HEK293 (cell line): ENCODE data around the gene HEPACAM.

Source experiments
- CTCF ChIA-PET: fragments of 350-600 bp; formaldehyde crosslinking; extraction: SDS; loops from one replicate; lab custom pipeline; 2021; ENCODE audit warnings: antibody characterized with exemption; lab: Yijun Ruan, JAX
- POLR2A ChIA-PET: fragments of 300-600 bp; formaldehyde crosslinking; extraction: SDS; loops from one replicate; lab custom pipeline; 2020; ENCODE audit warnings: antibody characterized with exemption, inconsistent platforms; lab: Yijun Ruan, JAX
- H3K27ac ChIP-seq: fragments of 200-500 bp; sonication (Bioruptor generic); 2 replicates; pipeline ENCODE4 v1.5.1; 2014; ENCODE audit warnings: low read depth, low read length, control low read depth, inconsistent platforms; ENCODE audit errors: extremely low read depth
- H3K36me3 ChIP-seq, 2 experiments: fragments of 200-500 bp in 1 of 2; sonication (Bioruptor generic) in 1 of 2; 1 replicate in 1 of 2; 2 replicates in 1 of 2; pipeline ENCODE4 v1.5.1; 2014 to 2017; ENCODE audit warnings: inconsistent platforms in 2 of 2, low read length in 2 of 2; ENCODE audit not compliant: control insufficient read depth in 2 of 2, insufficient read depth in 1 of 2
- H3K4me1 ChIP-seq: fragments of 200-500 bp; sonication (Bioruptor generic); 2 replicates; pipeline ENCODE4 v1.5.1; 2014; ENCODE audit warnings: mild to moderate bottlenecking, low read length, inconsistent platforms; ENCODE audit not compliant: control insufficient read depth, insufficient read depth
- H3K4me3 ChIP-seq: 2 replicates; pipeline ENCODE4 v1.5.1; 2011; ENCODE audit warnings: low read depth, mild to moderate bottlenecking, control low read depth, low read length, moderate library complexity
- H3K9me3 ChIP-seq: fragments of 200-500 bp; sonication (Bioruptor generic); 2 replicates; pipeline ENCODE4 v1.5.1; 2014; ENCODE audit warnings: low read depth, low read length, inconsistent platforms; ENCODE audit not compliant: control insufficient read depth, insufficient read depth
- ELK4 ChIP-seq: IDR thresholded peaks from 2 replicates; pipeline ENCODE4 v1.6.1; 2011; ENCODE audit warnings: mild to moderate bottlenecking, low read depth, low read length, borderline replicate concordance
- GLIS1 ChIP-seq: fragments of 450-650 bp; formaldehyde crosslinking; IDR thresholded peaks from 2 replicates; pipeline ENCODE4 v1.5.1; 2016; ENCODE audit warnings: missing biosample characterization, missing genetic modification characterization
- HOXD13 ChIP-seq: sonication (generic); formaldehyde crosslinking; IDR thresholded peaks from 2 replicates; pipeline ENCODE4 v1.8.0; 2022; ENCODE audit warnings: missing genetic modification reagents, borderline replicate concordance
- IKZF3 ChIP-seq: fragments of 450-650 bp; IDR thresholded peaks from 2 replicates; pipeline ENCODE4 v1.5.0; 2018; ENCODE audit warnings: missing biosample characterization, mild to moderate bottlenecking, missing genetic modification characterization, moderate library complexity
- KLF10 ChIP-seq: fragments of 450-650 bp; IDR thresholded peaks from 2 replicates; pipeline ENCODE4 v1.5.1; 2018; ENCODE audit warnings: missing biosample characterization, mild to moderate bottlenecking, missing genetic modification characterization
- PRDM10 ChIP-seq: fragments of 450-650 bp; formaldehyde crosslinking; IDR thresholded peaks from 2 replicates; pipeline ENCODE4 v1.5.1; 2016; ENCODE audit warnings: missing biosample characterization, missing genetic modification characterization
- RBAK ChIP-seq: fragments of 450-650 bp; formaldehyde crosslinking; IDR thresholded peaks from 2 replicates; pipeline ENCODE4 v1.5.1; 2016; ENCODE audit warnings: missing biosample characterization, missing genetic modification characterization
- SALL2 ChIP-seq: fragments of 450-650 bp; formaldehyde crosslinking; IDR thresholded peaks from 2 replicates; pipeline ENCODE4 v1.5.0; 2017; ENCODE audit warnings: missing biosample characterization, mild to moderate bottlenecking, missing genetic modification characterization, borderline replicate concordance
- ZFP41 ChIP-seq: fragments of 450-650 bp; formaldehyde crosslinking; IDR thresholded peaks from 2 replicates; pipeline ENCODE4 v1.5.1; 2016; ENCODE audit warnings: missing biosample characterization, missing genetic modification characterization, borderline replicate concordance
- ZNF10 ChIP-seq: fragments of 450-650 bp; formaldehyde crosslinking; IDR thresholded peaks from 2 replicates; pipeline ENCODE4 v1.5.1; 2017; ENCODE audit warnings: missing biosample characterization, missing genetic modification characterization
- ZNF140 ChIP-seq: fragments of 450-650 bp; formaldehyde crosslinking; IDR thresholded peaks from 2 replicates; pipeline ENCODE4 v1.5.1; 2016; ENCODE audit warnings: missing biosample characterization, missing genetic modification characterization
- ZNF146 ChIP-seq: fragments of 450-650 bp; formaldehyde crosslinking; IDR thresholded peaks from 2 replicates; pipeline ENCODE4 v1.5.1; 2016; ENCODE audit warnings: missing biosample characterization, missing genetic modification characterization
- ZNF148 ChIP-seq: fragments of 450-650 bp; formaldehyde crosslinking; IDR thresholded peaks from 2 replicates; pipeline ENCODE4 v1.5.0; 2017; ENCODE audit warnings: missing biosample characterization, missing genetic modification characterization, borderline replicate concordance
- ZNF174 ChIP-seq: fragments of 450-650 bp; formaldehyde crosslinking; IDR thresholded peaks from 2 replicates; pipeline ENCODE4 v1.5.0; 2017; ENCODE audit warnings: missing biosample characterization, mild to moderate bottlenecking, missing genetic modification characterization
- ZNF24 ChIP-seq: fragments of 450-650 bp; formaldehyde crosslinking; IDR thresholded peaks from 2 replicates; pipeline ENCODE4 v1.5.1; 2016; ENCODE audit warnings: missing biosample characterization, missing genetic modification characterization
- ZNF416 ChIP-seq: fragments of 450-650 bp; formaldehyde crosslinking; IDR thresholded peaks from 2 replicates; pipeline ENCODE4 v1.5.1; 2016; ENCODE audit warnings: missing biosample characterization, missing genetic modification characterization
- ZNF473 ChIP-seq: fragments of 450-650 bp; formaldehyde crosslinking; IDR thresholded peaks from 2 replicates; pipeline ENCODE4 v1.5.1; 2017; ENCODE audit warnings: missing biosample characterization, missing genetic modification characterization
- ZNF510 ChIP-seq: fragments of 450-650 bp; formaldehyde crosslinking; IDR thresholded peaks from 2 replicates; pipeline ENCODE4 v1.5.1; 2018; ENCODE audit warnings: mild to moderate bottlenecking, missing genetic modification characterization, missing biosample characterization; ENCODE audit not compliant: insufficient replicate concordance
- ZNF529 ChIP-seq: fragments of 450-650 bp; formaldehyde crosslinking; IDR thresholded peaks from 2 replicates; pipeline ENCODE4 v1.5.1; 2017; ENCODE audit warnings: missing genetic modification characterization, missing biosample characterization; ENCODE audit not compliant: insufficient replicate concordance
- ZNF548 ChIP-seq: fragments of 450-650 bp; formaldehyde crosslinking; IDR thresholded peaks from 2 replicates; pipeline ENCODE4 v1.5.1; 2016; ENCODE audit warnings: missing biosample characterization, missing genetic modification characterization
- ZNF549 ChIP-seq: fragments of 450-650 bp; IDR thresholded peaks from 2 replicates; pipeline ENCODE4 v1.5.1; 2018; ENCODE audit warnings: missing biosample characterization, missing genetic modification characterization, mild to moderate bottlenecking, inconsistent platforms, moderate library complexity
- ZNF791 ChIP-seq: fragments of 450-650 bp; formaldehyde crosslinking; IDR thresholded peaks from 2 replicates; pipeline ENCODE4 v1.5.1; 2016; ENCODE audit warnings: missing biosample characterization, missing genetic modification characterization
- ZXDB ChIP-seq: fragments of 450-650 bp; formaldehyde crosslinking; IDR thresholded peaks from 2 replicates; pipeline ENCODE4 v1.5.1; 2016; ENCODE audit warnings: missing biosample characterization, missing genetic modification characterization

Gene HEPACAM

GRCh38 chr11:124976531-124976930 lies 40.7 kb upstream of the HEPACAM start (continued):
- TF ChIP-seq PRDM10 (no peak), ZNF510 (tag by site-specific recombination) (no peak)

- TF ChIP-seq RBAK (no peak), ZNF791 (tag by site-specific recombination) (no peak), ZNF24 (no peak), ZNF174 (tag by site-specific recombination) (no peak), ZNF10 (tag by site-specific recombination) (no peak), HOXD13 (no peak)
- Histone ChIP-seq H3K4me3 (no peak overlapping the region), H3K4me1 (no peaks in the 10 kb centered on the region), H3K27ac (no peak overlapping the region), H3K9me3 (no peaks in the 10 kb centered on the region), H3K36me3 (no peaks in the 10 kb centered on the region; a peak in 1 of 3 replicates)
- POLR2A ChIA-PET: no interaction called here
- CTCF ChIA-PET: interaction anchor here (0.6 kb wide), 1 partner anchor 134 kb away, joined by 4 read pairs; no protein-coding TSS in a partner anchor
These were observed 36.0 kb upstream of the HEPACAM start for GRCh38 chr11:124971810-124972209.

GRCh38 chr11:124970925-124971324 lies 35.1 kb upstream of the HEPACAM start:
- H3K9me3 ChIP-seq: no peaks in the 10 kb centered on the region
- ChIA-PET POLR2A (no interaction called here), CTCF (no interaction called here)
- H3K4me1 ChIP-seq: no peaks in the 10 kb centered on the region
- H3K36me3 ChIP-seq: no peaks in the 10 kb centered on the region; a peak in 1 of 3 replicates
- H3K27ac ChIP-seq: no peak overlapping the region
- no peak overlapping the region for H3K4me3 ChIP-seq
- TF ChIP-seq ZNF549 (tag by site-specific recombination) (no peak), ZNF140 (tag by site-specific recombination) (no peak), ZNF174 (tag by site-specific recombination) (no peak), ZFP41 (no peak), ZNF473 (no peak), ZNF148 (tag by site-specific recombination) (no peak), IKZF3 (no peak), ZNF416 (tag by site-specific recombination) (no peak), GLIS1 (tag by site-specific recombination) (no peak), ZNF529 (tag by site-specific recombination) (no peak), SALL2 (tag by site-specific recombination) (no peak), ELK4 (no peak), KLF10 (tag by site-specific recombination) (no peak), PRDM10 (no peak), ZNF548 (tag by site-specific recombination) (no peak), ZXDB (no peak), ZNF146 (tag by site-specific recombination) (no peak)
